SU-DHL-6 (cell line): Measurements from ENCODE around the gene EMP1.

Experiments used
- CTCF ChIP-seq: fragments of 200-600 bp; sonication (generic); IDR thresholded peaks from one replicate; pipeline ENCODE4 v1.5.1; 2017; ENCODE audit warnings: antibody characterized with exemption, mild to moderate bottlenecking, low read length, moderate library complexity; ENCODE audit not compliant: insufficient read depth, poor library complexity, severe bottlenecking
- EZH2phosphoT487 ChIP-seq: fragments of 200-600 bp; sonication (generic), shearing (Covaris generic); conservative IDR thresholded peaks from 2 replicates; pipeline ENCODE4 v1.6.1; 2018; ENCODE audit warnings: mild to moderate bottlenecking, antibody characterized with exemption, low read length, moderate library complexity, mixed read lengths

- no peak for TF ChIP-seq CTCF
- no peak for TF ChIP-seq EZH2phosphoT487
Measured at GRCh38 chr12:13165617-13166041, 30.9 kb upstream of the EMP1 start.
